ENCODE results near the gene INHBB. TPM values are rescaled to one million over a fixed set of nuclear protein-coding genes. Genes with fewer than 3 reads are reported as not detected.

Gene INHBB
- total and polyA plus RNA-seq, 9 of the 15 experiments (the other 6 are each of a cell fraction or from before 2014, with no cell fraction given): not detected

DNA sequence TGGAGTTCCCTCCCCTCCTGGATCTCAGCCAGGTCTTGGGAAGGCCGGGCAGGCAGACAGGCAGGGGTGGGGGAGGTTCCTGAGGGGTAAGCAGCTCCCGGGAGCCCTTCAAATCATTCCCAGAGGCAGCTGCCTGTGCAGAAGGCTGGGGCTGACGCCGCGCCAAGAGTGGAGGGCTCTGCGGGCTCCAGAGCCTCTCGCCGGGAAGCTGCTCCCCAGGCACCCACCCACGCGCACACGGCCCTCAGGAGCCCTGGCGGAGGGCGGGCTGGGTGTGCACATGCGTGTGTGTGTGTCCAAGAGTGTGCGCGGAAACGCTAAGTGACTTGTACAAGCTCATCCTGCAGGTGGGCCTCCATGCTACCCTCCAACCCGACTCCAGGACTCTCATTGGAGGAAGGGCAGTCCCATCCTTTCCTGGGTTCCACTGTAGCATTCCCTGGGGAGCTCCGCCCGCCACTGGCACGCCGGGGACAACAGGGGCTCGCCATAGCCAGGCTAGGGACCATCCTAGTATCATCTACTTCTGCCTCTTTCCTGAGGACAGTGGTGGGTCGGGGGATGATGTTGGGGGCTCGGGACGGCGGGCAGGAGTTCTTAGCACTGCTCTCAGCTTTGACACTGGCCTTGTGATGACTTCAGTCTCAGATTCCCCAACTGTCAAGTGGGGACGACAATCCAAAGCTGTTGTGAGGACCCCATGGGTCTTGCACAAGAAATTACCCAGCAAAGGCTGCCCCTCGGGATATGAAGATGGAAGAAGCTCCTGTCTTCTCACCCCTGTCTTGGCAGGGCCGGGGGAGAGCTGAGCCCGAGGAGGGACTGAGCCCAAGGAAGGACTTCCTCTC, 50.3 kb downstream of the INHBB start:
- under 1% methylated on average over 30 of the region's 31 CpGs for WGBS (ENCODE audit: insufficient coverage, low coverage, missing lambda C conversion rate)
- no peak overlapping the region for H3K4me3 ChIP-seq
- FAIRE-seq: no peak
- intact Hi-C loops (cut with micrococcal nuclease) (no loop called here), in situ Hi-C loops (cut with MboI) (no loop called here)
- H3K79me2 ChIP-seq (ENCODE audit: control insufficient read depth, insufficient read depth, low read length): no peaks in the 10 kb centered on the region
- DNase-seq (ENCODE audit: extremely low read depth in 1 of 4, low spot score in 3 of 4): no peak
- H3K4me1 ChIP-seq (replicated peaks in 1 of 2; ENCODE audit: control insufficient read depth in 2 of 2, insufficient read depth in 2 of 2, low read length in 2 of 2): peaks cover 0 to 9% of the 10 kb centered on the region in 2 experiments; a peak in 2 of 5 replicates
- H3K9ac ChIP-seq (ENCODE audit: insufficient read depth in 1 of 2, low read depth in 2 of 2, low read length in 2 of 2): no peak overlapping the region
- no peaks in the 10 kb centered on the region for H3K9me1 ChIP-seq (ENCODE audit: control insufficient read depth, insufficient read depth, low read length)
- TF ChIP-seq, protein P1, sequence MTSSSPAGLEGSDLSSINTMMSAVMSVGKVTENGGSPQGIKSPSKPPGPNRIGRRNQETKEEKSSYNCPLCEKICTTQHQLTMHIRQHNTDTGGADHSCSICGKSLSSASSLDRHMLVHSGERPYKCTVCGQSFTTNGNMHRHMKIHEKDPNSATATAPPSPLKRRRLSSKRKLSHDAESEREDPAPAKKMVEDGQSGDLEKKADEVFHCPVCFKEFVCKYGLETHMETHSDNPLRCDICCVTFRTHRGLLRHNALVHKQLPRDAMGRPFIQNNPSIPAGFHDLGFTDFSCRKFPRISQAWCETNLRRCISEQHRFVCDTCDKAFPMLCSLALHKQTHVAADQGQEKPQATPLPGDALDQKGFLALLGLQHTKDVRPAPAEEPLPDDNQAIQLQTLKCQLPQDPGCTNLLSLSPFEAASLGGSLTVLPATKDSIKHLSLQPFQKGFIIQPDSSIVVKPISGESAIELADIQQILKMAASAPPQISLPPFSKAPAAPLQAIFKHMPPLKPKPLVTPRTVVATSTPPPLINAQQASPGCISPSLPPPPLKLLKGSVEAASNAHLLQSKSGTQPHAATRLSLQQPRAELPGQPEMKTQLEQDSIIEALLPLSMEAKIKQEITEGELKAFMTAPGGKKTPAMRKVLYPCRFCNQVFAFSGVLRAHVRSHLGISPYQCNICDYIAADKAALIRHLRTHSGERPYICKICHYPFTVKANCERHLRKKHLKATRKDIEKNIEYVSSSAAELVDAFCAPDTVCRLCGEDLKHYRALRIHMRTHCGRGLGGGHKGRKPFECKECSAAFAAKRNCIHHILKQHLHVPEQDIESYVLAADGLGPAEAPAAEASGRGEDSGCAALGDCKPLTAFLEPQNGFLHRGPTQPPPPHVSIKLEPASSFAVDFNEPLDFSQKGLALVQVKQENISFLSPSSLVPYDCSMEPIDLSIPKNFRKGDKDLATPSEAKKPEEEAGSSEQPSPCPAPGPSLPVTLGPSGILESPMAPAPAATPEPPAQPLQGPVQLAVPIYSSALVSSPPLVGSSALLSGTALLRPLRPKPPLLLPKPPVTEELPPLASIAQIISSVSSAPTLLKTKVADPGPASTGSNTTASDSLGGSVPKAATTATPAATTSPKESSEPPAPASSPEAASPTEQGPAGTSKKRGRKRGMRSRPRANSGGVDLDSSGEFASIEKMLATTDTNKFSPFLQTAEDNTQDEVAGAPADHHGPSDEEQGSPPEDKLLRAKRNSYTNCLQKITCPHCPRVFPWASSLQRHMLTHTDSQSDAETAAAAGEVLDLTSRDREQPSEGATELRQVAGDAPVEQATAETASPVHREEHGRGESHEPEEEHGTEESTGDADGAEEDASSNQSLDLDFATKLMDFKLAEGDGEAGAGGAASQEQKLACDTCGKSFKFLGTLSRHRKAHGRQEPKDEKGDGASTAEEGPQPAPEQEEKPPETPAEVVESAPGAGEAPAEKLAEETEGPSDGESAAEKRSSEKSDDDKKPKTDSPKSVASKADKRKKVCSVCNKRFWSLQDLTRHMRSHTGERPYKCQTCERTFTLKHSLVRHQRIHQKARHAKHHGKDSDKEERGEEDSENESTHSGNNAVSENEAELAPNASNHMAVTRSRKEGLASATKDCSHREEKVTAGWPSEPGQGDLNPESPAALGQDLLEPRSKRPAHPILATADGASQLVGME (CRISPR knock-in tag; IDR thresholded peaks at IDR 0.05): no peak
- TF ChIP-seq NFIC (IDR thresholded peaks at IDR 0.05): peak; percentile 54; the same call in 1 of the 2 replicates
- H4K20me1 ChIP-seq (replicated peaks; ENCODE audit: control insufficient read depth, insufficient read depth, low read length): no peaks in the 10 kb centered on the region
- ChIA-PET POLR2A (interaction anchor here (0.5 to 1.6 kb wide), 3 partner anchors 10 to 31 kb away, joined by 3 to 4 read pairs (median 3); no protein-coding TSS in a partner anchor), CTCF (ENCODE audit: low intra/inter-chr PET ratio) (no interaction called here)
- no peak overlapping the region for H3K4me2 ChIP-seq (ENCODE audit: insufficient read depth, low read length)
- no peak overlapping the region for H2AFZ ChIP-seq (ENCODE audit: low read depth, low read length)
- H3K27me3 ChIP-seq (ENCODE audit: control insufficient read depth in 2 of 2, insufficient read depth in 2 of 2, low read length in 2 of 2): peaks cover 13 to 66% of the 10 kb centered on the region in 2 experiments; a peak in 3 of 5 replicates
- no TSS peak for BruUV-seq (replicated peaks)
- H3K27ac ChIP-seq (ENCODE audit: extremely low read depth, low read depth, low read length): no peak overlapping the region
- ATAC-seq: no peak; the same call in 2 of the 3 replicates
- H3K9me3 ChIP-seq (replicated peaks; ENCODE audit: control insufficient read depth, insufficient read depth, low read depth, low read length): 0 out of 2 replicates have a peak, but pooled peaks cover 2% of the 10 kb centered on the region
- H3K36me3 ChIP-seq (ENCODE audit: control insufficient read depth, insufficient read depth, low read length): no peaks in the 10 kb centered on the region

All from K562 (cell line).